HT1080 (cell line): Measurements from ENCODE around the gene TNIP3. TPM values are rescaled to one million over a fixed set of nuclear protein-coding genes. Genes with fewer than 3 reads are reported as not detected.
"Not testable (repeated sequence)": the region's sequence is repeated elsewhere in the genome, so short reads cannot be mapped to it uniquely, and the experiment has no call there.

ENCODE experiments used
- DNase-seq: peaks from one replicate; pipeline ENCODE4 v3.0.0-alpha.2; 2015; ENCODE audit warnings: low read depth
- total RNA-seq: library from RNA; depleted of rRNA; stranded (reverse); fragments of >200 nt; shearing (Covaris generic); gene quantifications from 2 replicates; pipeline ENCODE4 v1.2.3, GENCODE V29; 2014

Gene TNIP3
- total RNA-seq, 1 experiment from 2014 or later = 0.10 TPM

DNA sequence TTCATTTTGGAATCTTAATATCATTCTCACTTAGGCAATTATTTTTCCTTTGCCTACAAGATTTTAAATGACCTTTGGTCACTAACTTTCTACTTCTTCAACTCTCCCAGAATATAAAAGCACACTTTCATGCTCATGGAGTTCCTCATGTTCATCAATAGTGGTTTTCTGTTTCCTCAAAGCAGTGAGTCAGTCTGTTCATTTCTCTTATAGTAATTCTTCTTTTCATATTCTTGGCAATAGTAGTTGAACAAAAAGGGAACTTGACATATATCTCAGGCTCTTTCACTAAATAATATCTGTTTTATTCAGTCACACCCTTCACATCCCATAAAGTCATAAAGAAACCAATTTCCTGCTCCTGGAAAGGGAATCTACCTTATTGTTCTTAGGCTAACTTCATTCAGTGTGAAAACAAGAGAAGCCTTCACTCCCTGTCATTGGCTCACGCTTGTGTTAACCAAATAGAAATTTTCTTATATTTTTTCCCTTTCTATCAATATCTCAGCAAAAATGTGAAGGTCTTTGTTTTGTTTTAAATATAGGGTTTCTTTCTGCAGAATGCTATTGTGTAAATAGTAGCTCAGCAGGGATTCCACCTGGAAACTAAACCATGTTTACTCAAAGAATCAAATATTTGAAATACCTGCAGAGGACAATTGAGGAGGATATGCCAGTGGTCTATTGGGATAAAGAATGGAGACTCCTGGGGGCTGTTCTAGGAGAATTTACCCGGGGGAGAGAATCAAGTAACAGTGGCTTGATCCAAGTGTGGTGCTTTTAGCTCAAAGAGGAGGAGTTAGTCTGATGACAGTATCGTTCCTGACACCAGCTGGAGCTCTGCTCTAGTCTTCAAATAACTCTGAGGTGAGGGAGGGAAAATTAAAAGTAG, 13.4 kb upstream of the TNIP3 start:
- no peak for DNase-seq

DNA sequence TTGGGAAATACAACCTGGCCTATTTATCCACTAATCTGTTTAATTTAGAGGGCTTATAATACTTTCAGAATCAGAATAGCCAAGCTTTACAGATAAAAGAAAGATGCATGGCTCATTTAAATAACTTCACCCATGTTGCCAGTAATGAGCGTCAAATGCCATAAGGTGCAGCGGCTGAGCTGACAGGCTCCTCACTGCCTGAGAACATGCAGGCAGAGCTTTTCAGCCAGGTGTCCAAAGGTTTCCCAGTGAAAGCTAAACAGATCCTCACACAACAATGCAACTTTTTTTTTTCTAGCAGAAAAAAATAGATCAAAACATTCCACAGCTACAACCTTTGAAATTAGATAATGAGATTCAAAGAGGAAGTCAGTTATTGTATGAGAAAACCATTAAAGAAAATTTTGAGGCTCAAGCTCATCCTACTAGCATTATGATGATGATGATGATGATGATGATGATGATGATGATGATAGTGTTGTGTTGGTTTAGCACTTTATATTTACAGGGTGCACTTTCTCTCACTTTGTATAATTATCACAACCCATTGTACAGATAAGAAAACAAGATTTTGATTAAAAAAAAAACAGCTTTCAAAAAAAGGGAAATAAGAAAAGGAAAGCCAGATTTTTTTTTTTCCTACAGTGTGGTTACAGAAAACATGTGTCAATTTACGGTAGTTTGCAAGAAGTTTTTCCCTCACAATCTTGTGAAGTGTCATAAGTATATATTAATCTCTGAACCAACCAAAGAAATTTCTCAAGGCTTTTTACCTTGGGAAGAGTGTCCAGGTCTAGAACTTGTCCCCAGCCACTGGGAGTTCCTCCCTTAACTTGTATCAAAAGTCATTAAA, 12.2 kb upstream of the TNIP3 start:
- no peak for DNase-seq

DNA sequence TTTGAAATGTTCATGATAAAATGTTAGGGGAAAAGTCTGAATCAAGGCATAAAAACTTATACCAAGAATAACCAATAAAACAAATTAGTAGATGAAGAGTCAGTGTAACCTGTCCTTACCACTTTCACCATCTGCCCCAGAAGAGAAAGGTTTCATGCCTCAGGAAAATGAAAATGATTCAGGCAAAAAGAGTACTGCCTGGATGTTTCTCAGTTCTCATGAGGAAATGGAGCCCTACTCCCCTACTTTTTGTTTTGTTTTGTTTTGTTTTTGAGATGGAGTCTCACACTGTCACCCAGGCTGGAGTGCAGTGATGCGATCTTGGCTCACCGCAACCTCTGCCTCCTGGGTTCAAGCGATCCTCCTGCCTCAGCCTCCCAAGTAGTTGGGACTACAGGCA, 7.4 kb upstream of the TNIP3 start:
- DNase-seq = not testable (repeated sequence)

DNA sequence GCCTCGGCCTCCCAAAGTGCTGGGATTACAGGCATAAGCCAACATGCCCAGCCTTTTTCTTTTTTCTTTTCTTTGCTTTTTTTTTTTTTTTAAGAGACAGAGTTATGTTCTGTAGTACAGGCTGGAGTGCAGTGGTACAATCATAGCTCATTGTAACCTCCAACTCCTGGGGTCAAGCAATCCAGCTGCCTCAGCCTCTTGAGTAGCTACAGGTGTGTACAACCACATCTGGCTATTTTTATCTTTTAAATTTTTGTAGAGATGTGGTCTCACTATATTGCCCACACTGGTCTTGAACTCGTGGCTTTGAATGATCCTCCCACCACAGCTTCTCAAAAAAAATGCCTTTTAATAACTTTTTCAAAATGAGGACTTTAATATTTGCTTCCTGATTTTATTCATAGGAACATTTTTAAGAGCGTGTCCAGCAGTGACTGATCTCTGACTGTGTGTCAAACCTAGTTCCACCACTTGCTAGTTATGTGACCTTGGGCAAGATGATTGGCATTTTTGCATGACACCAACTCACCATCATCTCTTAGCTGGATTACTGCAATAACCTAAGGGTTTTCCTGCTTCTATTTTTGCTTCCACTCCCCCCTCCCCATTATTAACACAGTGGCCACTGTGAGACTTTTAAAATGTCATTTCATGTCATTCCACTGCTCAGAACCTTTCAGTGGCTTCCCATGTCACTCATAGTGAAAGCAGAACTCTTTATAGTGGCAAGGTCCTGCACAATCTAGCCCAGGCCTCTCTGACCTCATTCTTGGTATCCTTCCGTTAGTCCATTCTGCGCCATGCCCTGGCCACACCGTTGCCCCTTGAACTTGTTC, 4.5 kb upstream of the TNIP3 start:
- no peak for DNase-seq

DNA sequence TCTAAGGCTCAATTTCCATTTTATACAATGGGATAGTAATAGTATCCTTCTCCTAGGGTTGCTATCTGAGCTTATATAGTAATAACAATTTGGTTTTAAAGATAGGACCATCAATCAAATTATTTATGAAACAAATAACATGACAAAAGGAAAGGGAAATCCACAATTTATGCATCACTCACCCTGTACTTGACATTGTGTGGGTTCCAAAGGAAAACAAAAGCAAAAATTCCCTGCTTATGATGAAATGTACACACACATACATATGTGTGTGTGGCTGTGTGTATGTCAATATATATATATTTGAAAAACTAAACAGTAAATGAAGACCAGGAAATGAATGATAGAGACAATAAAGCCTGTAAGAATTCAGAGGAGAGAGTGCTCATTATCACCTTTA, 2.9 kb upstream of the TNIP3 start:
- no peak for DNase-seq

DNA sequence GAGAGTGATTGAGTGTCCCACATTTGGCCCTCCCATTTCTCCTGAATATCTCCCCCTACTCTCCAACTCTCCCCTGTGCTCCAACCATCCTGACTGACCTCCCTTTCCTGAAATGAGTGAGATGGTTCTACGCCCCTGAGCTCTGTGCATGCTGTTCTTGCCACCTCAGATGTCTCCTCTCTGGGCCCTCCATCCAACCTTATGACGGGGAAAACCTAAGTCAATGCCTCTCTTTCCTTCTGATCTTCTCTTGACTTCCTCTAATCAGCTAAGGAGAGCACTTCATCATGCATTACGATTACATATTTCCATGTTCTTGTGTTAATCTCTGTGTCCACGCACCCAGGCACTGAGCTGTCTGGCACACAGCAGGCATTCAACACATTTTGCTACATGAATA, 1.1 kb upstream of the TNIP3 start:
- no peak for DNase-seq

DNA sequence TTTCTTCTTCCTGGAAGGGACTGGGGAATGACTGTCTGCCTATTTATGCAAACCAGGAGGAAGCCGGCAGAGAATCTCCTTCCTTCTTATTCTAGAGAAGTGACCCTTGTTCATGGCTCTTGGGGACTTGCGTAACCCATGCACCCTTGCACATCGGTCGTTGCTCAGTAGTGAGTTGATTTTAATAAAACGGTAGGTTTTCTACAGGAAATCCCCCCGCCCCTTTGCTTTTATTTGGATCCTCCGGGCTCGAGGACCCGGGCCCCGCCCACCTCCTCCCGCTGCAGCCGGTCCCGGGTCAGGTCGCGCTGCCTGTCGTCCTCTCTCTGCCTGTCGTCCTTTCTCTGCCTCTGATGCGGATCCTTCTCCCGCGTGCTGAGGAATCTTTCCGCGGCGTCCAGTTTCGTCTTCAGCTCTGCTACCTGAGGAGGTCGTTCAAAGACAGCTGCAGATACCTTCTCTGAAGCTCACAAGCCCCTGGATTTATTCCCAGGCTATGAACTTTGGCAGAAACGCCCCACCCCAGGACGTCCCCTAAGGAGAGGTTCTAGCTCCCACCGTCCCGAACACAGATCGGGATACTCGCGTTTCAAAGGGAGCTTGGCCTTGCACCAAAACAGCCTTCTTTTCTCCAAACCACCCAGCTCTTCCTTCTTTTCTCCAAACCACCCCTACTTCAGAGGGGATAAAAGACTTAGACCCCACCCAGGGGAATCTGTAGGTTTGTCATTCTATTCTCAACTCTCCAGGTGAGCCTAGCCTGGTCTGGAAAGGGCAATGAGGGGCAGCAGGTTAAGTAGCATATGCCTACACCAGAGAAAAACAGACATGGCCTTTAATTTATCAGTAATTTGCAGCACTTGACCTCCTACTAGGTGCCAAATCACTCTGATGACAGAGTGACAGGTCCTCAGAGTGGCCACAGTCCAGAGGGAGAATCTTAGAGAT, 7.0 kb downstream of the TNIP3 start:
- DNase-seq = no peak

DNA sequence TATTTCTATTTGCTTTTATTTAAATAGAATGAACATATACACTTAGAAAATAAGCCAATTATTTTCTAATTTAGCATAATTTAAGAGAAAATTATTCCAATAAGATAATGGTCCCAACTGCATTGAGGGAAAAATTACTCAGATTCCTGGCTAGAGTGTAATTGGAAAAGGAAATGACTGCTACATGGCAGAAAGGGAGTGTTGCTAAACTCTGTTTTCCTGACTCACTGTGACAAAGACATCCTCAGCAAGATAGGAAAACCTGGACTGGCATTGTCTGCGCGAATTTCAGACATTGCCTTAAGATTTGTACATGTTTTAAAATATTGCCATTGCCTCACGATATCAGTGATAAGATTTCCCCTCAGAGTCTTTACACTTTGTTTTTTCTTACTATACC, 8.2 kb downstream of the TNIP3 start:
- peak; percentile 82 for DNase-seq

DNA sequence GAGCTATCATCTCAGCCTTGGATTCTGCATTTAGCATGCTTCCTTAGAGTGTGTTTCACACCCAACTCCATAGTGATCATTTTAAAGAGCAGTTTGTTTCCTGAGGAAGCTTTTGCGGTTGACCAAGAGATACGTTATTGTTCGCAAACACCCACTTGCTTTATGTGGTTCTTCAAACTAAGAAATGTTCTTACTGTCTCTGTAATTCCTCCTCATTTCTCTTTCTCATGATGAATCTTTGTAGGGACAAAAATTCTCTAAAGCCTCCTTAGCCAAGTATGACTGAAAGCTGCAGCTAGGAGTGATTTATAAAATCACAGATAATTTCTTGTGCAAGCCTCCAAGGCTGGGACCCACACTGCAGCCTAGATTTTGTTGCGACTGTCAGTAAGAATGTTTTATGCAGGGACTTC, 10.0 kb downstream of the TNIP3 start:
- no peak for DNase-seq

DNA sequence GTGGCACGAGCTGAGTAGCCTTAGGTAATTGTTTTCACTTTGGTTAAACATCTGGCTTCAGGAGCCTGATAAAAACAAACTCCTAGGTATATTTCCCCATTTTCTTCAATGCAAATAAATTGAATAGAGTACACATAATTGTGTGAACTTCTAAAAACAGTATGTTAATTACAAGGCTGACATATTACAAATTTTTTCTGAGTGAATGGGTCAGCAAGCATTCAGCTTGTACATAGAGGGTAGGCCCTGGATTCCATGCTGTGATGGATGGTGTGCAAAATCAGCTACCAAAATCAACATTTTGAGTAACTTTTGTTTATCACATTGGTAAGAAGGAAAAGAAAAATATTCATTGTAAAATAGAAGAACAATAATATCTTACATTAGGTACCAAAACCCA, 12.2 kb downstream of the TNIP3 start:
- DNase-seq = no peak

DNA sequence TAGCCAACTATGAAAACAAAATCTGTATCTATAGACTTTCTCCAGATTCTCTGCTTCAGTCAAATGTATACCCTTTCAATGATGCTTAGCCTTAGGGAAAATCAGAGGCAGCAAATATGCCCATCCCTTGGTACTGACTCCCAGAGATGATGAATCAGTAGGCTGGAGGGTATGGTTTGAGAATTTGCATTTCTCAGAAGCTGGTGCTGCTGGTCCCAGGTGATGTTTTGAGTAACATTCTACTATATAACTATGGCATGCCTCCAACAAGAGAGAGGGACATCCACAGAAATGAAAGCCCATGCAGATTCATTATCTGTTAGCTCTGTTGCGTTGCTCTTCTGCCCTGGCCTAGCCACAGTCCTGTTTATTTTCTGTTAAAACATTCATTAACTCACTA, 13.6 kb downstream of the TNIP3 start:
- DNase-seq = no peak

DNA sequence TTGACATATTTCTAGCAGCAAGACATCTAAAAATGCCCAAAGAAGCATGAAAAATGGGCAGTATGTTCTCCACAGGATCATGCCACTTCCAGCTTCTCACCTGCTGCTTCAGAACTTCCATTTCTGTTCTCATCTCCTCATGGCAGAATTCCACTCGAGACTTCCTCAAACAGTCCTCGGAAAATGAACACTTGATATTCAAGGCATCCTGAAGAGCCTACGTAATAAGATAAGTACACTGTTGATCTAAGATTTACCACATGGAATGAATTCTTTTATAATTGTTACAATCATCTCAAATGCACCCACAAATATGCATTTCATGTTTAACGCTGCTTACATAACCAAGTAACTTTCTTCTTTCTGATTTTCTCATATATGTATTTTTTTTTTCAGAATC, 14.1 kb downstream of the TNIP3 start:
- no peak for DNase-seq

DNA sequence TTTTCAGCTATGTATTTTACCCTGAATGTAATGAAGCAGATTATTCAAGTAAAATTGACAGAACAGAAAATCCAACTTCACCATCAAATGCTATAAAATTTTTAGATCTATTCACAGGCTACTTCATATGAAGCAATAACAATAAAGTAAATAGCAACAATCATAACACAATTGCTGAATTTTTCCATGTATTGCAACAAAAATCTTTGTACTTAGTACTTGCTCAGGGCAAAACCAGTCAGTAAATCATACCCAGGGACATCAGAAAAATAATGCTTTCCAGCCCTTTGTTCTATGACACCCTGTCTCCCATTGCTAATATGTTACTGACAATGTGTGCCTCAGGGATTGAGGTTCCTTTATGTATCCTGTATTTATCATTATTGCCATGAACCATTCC, 15.5 kb downstream of the TNIP3 start:
- no peak for DNase-seq

DNA sequence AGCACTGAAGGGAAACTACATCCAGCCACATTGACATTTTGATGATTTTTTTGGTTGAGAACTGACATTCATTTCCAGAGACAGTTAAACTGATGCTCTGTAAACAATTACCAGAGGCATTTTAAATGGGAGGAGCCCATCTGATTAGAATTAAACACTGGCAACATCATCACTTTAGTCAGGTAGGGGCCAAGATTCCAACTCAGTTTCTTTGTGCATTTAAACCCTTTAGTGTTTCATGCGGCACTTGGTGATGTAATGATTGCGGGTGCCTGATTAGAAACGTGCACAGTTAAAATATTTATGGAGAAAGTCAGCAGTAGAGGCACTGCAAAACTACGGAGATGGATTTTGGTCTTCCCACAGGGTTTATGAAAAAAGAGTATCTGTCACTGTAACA, 16.1 kb downstream of the TNIP3 start:
- no peak for DNase-seq

DNA sequence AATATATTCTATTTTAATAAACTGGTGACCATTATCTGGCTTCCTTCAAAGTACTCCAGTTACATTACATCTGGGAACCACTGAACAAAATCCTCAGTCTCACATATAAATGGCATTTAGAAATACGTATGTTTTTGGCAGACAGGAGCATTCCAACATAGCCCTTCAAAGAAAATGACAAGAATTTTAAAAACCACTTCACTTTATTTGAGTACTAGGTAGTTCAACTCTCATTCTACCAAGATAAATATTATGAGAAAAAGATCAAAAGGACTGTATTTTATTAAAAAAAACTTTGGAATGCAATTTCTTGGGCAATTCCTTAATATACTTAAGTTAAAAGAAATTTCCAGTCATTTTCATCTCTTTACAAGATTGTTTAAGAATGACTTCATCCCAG, 17.6 kb downstream of the TNIP3 start:
- no peak for DNase-seq

DNA sequence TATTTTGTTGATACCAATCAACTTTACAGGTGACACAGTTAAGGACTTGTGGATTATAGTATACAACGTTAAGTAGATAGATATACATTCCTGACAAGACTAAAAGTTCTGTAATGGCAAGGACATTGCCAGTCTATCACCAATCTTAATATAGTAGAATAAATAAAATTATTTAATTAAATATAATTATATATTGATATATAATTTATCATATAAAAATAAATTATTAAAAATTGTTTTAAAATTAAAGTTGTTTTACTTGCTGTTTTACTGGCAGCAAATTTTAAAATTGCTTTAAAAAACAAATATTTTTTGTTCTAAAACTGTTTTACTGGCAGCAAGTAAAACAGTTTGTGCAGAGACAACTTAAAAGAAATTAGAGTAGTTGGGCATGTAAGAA, 18.7 kb downstream of the TNIP3 start:
- DNase-seq = no peak

DNA sequence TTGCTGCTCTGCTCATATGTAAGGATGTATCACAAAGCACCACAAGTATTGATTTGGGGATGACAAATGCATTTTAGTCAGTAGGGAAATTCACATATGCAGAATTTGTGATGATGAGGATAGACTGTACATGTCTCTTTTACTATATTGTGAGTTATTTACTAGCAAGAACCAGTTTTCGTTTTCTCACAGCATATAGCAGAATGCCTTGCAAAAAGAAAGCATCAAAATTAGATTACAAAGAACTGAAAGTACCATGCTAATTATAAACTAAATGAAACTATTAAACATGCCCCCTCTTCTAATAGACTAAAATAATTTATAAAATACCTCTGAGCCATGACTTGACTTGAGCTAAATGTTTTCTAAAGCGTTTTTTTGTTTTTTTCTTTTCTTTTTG, 20.1 kb downstream of the TNIP3 start:
- no peak for DNase-seq

DNA sequence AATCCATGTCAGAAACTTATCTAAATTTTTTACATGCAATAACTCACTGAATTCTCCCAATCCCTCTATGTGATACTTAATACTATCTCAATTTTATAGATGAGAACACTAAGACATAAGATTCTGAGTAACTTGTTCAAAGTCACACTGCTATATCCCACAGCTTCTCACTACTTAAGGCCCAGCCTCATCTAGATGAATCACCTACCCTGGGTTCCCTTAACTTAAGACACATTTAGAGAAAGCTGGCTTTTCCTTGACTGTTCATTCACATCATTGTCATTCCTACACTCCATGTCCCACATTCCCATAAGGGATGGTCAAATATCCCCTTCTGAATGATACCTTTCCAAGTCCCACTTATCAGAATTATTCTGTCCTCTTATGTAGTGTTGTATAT, 21.0 kb downstream of the TNIP3 start:
- DNase-seq = no peak

DNA sequence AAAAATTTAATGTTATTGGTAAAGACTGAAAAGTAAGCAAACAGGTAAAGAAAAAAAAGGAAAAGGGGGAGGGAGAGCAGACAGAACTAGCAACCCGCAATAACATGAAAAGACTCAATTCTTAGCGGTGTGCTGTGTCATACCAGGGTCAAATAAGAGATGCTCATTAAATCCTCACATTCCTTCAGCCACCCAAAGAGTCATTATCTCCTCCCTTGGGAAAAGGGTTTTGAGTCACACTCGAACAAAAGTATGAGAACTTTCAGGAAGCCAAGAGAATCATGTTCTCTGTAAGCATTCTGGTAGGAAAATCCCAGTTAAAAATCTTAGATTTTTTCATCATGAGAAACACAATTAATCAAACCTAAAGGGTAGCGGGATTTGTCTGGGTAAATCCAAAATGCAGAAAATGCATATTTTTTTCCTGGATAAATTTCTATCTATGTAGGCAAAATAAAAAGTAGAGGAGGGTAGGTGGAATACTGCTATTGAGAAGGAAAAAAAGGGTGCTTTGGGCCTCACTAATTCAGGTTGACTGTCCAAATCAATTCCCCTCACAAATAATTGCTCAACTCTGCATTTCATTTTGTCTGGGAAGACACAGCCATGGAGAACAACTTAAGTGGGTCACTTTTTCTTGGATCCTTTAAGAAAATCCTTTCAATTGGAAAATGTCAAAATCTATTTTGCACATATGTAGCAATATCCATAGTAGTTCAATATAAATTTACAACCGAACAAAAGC, 23.2 kb downstream of the TNIP3 start:
- DNase-seq = peak; percentile 34
